A549 (cell line): ENCODE results near the gene ZNF10. TPM values are rescaled to one million over a fixed set of nuclear protein-coding genes. Genes with fewer than 3 reads are reported as not detected.

Source experiments
- ATAC-seq, 2 experiments: fragments of 200-7000 bp in 1 of 2; fragments of >200 bp in 1 of 2; cut with Nextera tagmentation in 1 of 2; cut with Tn5 transposase in 1 of 2; 3 replicates each; pipeline versions ENCODE4 v1.8.0 to v1.9.1; 2018 to 2020; ENCODE audit warnings: mild to moderate bottlenecking in 1 of 2, moderate library complexity in 1 of 2
- CTCF ChIA-PET: fragments of 300-600 bp; sonication (Branson Sonifier 250); formaldehyde crosslinking; extraction: SDS; loops from one replicate; lab custom pipeline; 2021; ENCODE audit warnings: antibody characterized with exemption, inconsistent platforms; lab: Yijun Ruan, JAX
- POLR2A ChIA-PET: fragments of 350-600 bp; formaldehyde crosslinking; extraction: SDS; loops from one replicate; lab custom pipeline; 2021; ENCODE audit warnings: antibody characterized with exemption, inconsistent platforms; lab: Yijun Ruan, JAX
- DNase-seq, 2 experiments: peaks; one replicate each; pipeline versions ENCODE4 v3.0.0 to v3.0.0-alpha.2; 2011 to 2016; ENCODE audit warnings: low read depth in 1 of 2, low spot score in 1 of 2
- FAIRE-seq: peaks from 2 replicates; lab custom pipeline; 2011; peaks lifted over from hg19 to GRCh38; lab: Jason Lieb, UNC
- H3K27ac ChIP-seq, 2 experiments: fragments of >200 bp; sonication (Bioruptor Twin); formaldehyde crosslinking; 3 replicates each; pipeline ENCODE4 v1.5.1; 2016 to 2017
- H3K4me1 ChIP-seq: fragments of >200 bp; sonication (Bioruptor Twin); formaldehyde crosslinking; 3 replicates; pipeline ENCODE4 v1.6.1; 2016
- H3K4me2 ChIP-seq: fragments of >200 bp; sonication (Bioruptor Twin); formaldehyde crosslinking; 3 replicates; pipeline ENCODE4 v1.6.1; 2016
- H3K4me3 ChIP-seq: fragments of >200 bp; sonication (Bioruptor Twin); formaldehyde crosslinking; 3 replicates; pipeline ENCODE4 v1.5.1; 2016
- H3K9me3 ChIP-seq: fragments of >200 bp; sonication (Bioruptor Twin); formaldehyde crosslinking; 3 replicates; pipeline ENCODE4 v1.6.1; 2016
- ATOH8 ChIP-seq: fragments of 250-450 bp; sonication (Bioruptor Pico); IDR thresholded peaks from 2 replicates; pipeline ENCODE4 v1.5.0; 2020; ENCODE audit warnings: low read depth, mild to moderate bottlenecking, moderate library complexity
- CHD2 ChIP-seq: fragments of 150-350 bp; IDR thresholded peaks from 2 replicates; pipeline ENCODE4 v1.6.1; 2014; ENCODE audit warnings: low read length; ENCODE audit not compliant: partially characterized antibody
- CHD4 ChIP-seq: fragments of 200-600 bp; sonication (generic); IDR thresholded peaks from 2 replicates; pipeline ENCODE4 v1.6.1; 2016; ENCODE audit warnings: antibody characterized with exemption, mild to moderate bottlenecking, borderline replicate concordance
- EHMT2 ChIP-seq: fragments of 200-600 bp; sonication (generic); IDR thresholded peaks from 2 replicates; pipeline ENCODE4 v1.6.1; 2016; ENCODE audit warnings: antibody characterized with exemption, low read depth, mild to moderate bottlenecking, moderate library complexity
- ELK1 ChIP-seq: fragments of 150-350 bp; IDR thresholded peaks from 2 replicates; pipeline ENCODE4 v1.6.1; 2014; ENCODE audit warnings: low read depth, mild to moderate bottlenecking, low read length
- EP300 ChIP-seq, 2 experiments: fragments of >200 bp; sonication (Bioruptor Twin); formaldehyde crosslinking; IDR thresholded peaks; 2 replicates in 1 of 2; 3 replicates in 1 of 2; pipeline ENCODE4 v1.6.1; 2016 to 2017
- GATA3 ChIP-seq: IDR thresholded peaks from 2 replicates; pipeline ENCODE4 v1.6.1; 2012; ENCODE audit warnings: borderline replicate concordance
- HDAC2 ChIP-seq: fragments of 200-600 bp; sonication (generic); IDR thresholded peaks from 2 replicates; pipeline ENCODE4 v1.6.1; 2016
- HOXA7 ChIP-seq: fragments of 250-450 bp; sonication (Bioruptor Pico); IDR thresholded peaks from 2 replicates; pipeline ENCODE4 v1.5.0; 2020; ENCODE audit warnings: mild to moderate bottlenecking, moderate library complexity
- JUN ChIP-seq, 2 experiments: fragments of >200 bp; sonication (Bioruptor Twin); formaldehyde crosslinking; IDR thresholded peaks; 2 replicates in 1 of 2; 3 replicates in 1 of 2; pipeline ENCODE4 v1.6.1; 2016 to 2017
- KDM1A ChIP-seq: fragments of 200-600 bp; sonication (generic); IDR thresholded peaks from 2 replicates; pipeline ENCODE4 v1.6.1; 2016; ENCODE audit warnings: low read depth, mild to moderate bottlenecking
- MAFK ChIP-seq: fragments of 450-650 bp; IDR thresholded peaks from 2 replicates; pipeline ENCODE4 v1.6.1; 2014; ENCODE audit not compliant: partially characterized antibody
- MAZ ChIP-seq: fragments of 150-350 bp; IDR thresholded peaks from 2 replicates; pipeline ENCODE4 v1.6.1; 2014; ENCODE audit warnings: antibody characterized with exemption, low read depth, low read length, borderline replicate concordance
- MYC ChIP-seq: IDR thresholded peaks from 2 replicates; pipeline ENCODE4 v1.6.1; 2012; ENCODE audit warnings: mild to moderate bottlenecking, inconsistent platforms, low read length, improper control_type of control experiment, borderline replicate concordance
- NFE2L2 ChIP-seq: fragments of 150-350 bp; conservative IDR thresholded peaks from 2 replicates; pipeline ENCODE4 v1.6.1; 2014; ENCODE audit warnings: low read length
- PHF8 ChIP-seq: fragments of 200-600 bp; sonication (generic); IDR thresholded peaks from 2 replicates; pipeline ENCODE4 v1.6.1; 2016; ENCODE audit warnings: low read depth, mild to moderate bottlenecking, antibody characterized with exemption, moderate library complexity, borderline replicate concordance
- REST ChIP-seq: fragments of 200-600 bp; sonication (generic); IDR thresholded peaks from 2 replicates; pipeline ENCODE4 v1.6.1; 2016; ENCODE audit warnings: antibody characterized with exemption, mild to moderate bottlenecking, moderate library complexity
- SREBF2 ChIP-seq: fragments of 450-650 bp; IDR thresholded peaks from 2 replicates; pipeline ENCODE4 v1.6.1; 2014; ENCODE audit warnings: mild to moderate bottlenecking, moderate library complexity
- ZC3H11A ChIP-seq: fragments of 450-650 bp; IDR thresholded peaks from 2 replicates; pipeline ENCODE4 v1.6.1; 2014; ENCODE audit warnings: antibody characterized with exemption, mild to moderate bottlenecking
- ZNF302 ChIP-seq: fragments of 250-450 bp; sonication (Bioruptor Pico); IDR thresholded peaks from 2 replicates; pipeline ENCODE4 v1.9.0; 2021; ENCODE audit warnings: inconsistent platforms, mild to moderate bottlenecking, moderate library complexity
- WGBS: methylation state at CpG from one replicate; pipeline ENCODE4 v1.1.6; 2017; ENCODE audit errors: missing lambda C conversion rate; 5-methylcytosine and 5-hydroxymethylcytosine counted together
- polyA plus RNA-seq, 4 experiments: library from polyadenylated mRNA; depleted of rRNA in 3 of 4; stranded (reverse); fragments of >200 nt; fragmentation: RNase III in 1 of 4; extraction: RNeasy Plus Mini Kit Qiagen cat#74134 plus additional on column Dnase treatment in 1 of 4; gene quantifications; 2 replicates in 3 of 4; 3 replicates in 1 of 4; pipeline ENCODE4 v1.2.3, GENCODE V29; 2011 to 2017
- TF ChIP-seq, protein P1 (sequence below): IDR thresholded peaks from 2 replicates; pipeline ENCODE4 v1.6.1; 2012

ZNF10 gene
- polyA plus RNA-seq, 2 of the 4 experiments (the other 2 are of a cell fraction), result 2.0 to 4.1 TPM

DNA sequence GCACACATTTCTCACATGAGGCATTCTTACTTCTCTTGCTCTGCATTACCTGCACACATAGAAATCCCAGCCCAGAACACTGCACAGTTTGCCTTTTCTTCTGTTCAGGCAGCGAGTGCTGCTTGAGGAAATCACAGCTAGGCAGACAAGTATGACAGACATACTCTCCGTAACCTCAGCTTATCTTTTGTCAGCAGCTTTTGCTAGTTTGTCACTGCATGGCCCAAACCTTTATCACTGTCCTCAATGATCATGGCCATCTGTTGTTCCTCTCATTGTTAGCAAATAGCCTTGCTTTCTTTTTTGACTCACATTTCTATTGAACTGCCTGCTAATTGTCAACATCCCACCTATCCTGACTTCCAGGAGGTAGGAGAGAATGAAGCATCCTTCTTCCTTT is 5.3 kb downstream of the ZNF10 start (continued):
- TF ChIP-seq HOXA7 (CRISPR knock-in tag) (no peak), EHMT2 (no peak), MYC (no peak), ELK1 (no peak), HDAC2 (no peak), PHF8 (no peak)
- TF ChIP-seq, all 56 proteins: peak for 0

DNA sequence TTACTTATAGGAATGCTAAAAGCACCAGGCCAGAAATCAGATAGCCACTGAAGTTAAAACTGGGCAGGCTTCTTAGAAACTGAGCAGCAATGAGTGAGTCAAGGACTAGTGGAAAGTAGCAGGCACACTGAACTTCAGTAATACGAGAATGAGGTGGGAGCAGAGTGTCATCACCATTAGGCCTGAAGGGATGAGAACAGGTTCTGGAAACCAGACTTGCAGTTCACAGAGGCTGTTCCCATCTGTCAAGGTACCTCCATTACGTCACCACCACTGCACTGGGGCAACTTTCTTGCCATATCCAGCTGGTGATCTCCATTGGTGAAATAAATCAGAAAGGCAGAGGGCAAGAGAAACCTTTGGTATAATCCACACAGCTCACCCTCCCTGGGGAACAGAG is 15.6 kb downstream of the ZNF10 start:
- CTCF ChIA-PET, result no interaction called here
- 59% methylated on average over 2 of the region's 2 CpGs for WGBS
- DNase-seq (no peak), FAIRE-seq (no peak), ATAC-seq (no peak)
- TF ChIP-seq MAZ (no peak), GATA3 (no peak), EP300 (IDR thresholded peaks at IDR 0.05) (no peak), JUN (IDR thresholded peaks at IDR 0.05) (no peak), ZNF302 (CRISPR knock-in tag) (no peak), MAFK (no peak), ATOH8 (CRISPR knock-in tag) (no peak), SREBF2 (no peak), CHD4 (no peak), ZC3H11A (no peak), MYC (no peak)
- TF ChIP-seq, protein P1, sequence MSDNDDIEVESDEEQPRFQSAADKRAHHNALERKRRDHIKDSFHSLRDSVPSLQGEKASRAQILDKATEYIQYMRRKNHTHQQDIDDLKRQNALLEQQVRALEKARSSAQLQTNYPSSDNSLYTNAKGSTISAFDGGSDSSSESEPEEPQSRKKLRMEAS, result no peak
- POLR2A ChIA-PET, result no interaction called here
- Histone ChIP-seq H3K4me2 (no peak overlapping the region), H3K4me3 (no peak overlapping the region), H3K4me1 (no peaks in the 10 kb centered on the region), H3K27ac (no peak overlapping the region), H3K9me3 (peaks cover 76% of the 10 kb centered on the region)

DNA sequence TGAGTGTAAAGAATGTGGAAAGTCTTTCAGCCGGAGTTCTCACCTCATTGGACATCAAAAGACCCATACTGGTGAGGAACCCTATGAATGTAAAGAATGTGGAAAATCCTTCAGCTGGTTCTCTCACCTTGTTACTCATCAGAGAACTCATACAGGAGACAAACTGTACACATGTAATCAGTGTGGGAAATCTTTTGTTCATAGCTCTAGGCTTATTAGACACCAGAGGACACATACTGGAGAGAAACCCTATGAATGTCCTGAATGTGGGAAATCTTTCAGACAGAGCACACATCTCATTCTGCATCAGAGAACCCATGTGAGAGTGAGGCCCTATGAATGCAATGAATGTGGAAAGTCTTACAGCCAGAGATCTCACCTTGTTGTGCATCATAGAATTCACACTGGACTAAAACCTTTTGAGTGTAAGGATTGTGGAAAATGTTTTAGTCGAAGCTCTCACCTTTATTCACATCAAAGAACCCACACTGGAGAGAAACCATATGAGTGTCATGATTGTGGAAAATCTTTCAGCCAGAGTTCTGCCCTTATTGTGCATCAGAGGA is 25.8 kb downstream of the ZNF10 start:
- 43% methylated on average over 2 of the region's 2 CpGs for WGBS
- no peak overlapping the region for H3K4me3 ChIP-seq
- peaks cover 97% of the 10 kb centered on the region for H3K9me3 ChIP-seq
- H3K27ac ChIP-seq, result no peak overlapping the region
- POLR2A ChIA-PET, result no interaction called here
- CTCF ChIA-PET, result interaction anchor here (0.9 kb wide), 1 partner anchor 25 kb away, joined by 3 read pairs; the partner anchor contains the start of gene ZNF268
- H3K4me2 ChIP-seq, result no peak overlapping the region
- no peaks in the 10 kb centered on the region for H3K4me1 ChIP-seq
- no peak for FAIRE-seq
- ATAC-seq, result no peak
- no peak for TF ChIP-seq NFE2L2
- no peak for TF ChIP-seq CHD2
- TF ChIP-seq KDM1A, result no peak
- TF ChIP-seq REST, result no peak
- DNase-seq, result peak in 1 of 2 experiments; percentile 17
